Head of caudate nucleus (tissue), 42 donors: Measurements from ENCODE around the gene TMOD4.

Experiments used
- DNase-seq, 42 donors: peaks; one replicate each; pipeline versions ENCODE4 v3.0.0 to v3.0.0-alpha.2; 2020 to 2021; ENCODE audit warnings: mixed read lengths in 7 of 42
- intact Hi-C: fragments of 100-400 bp; cut with DNase I; formaldehyde crosslinking; loops from one replicate; pipeline ENCODE4 v1.15.0; 2022

TMOD4 gene

GRCh38 chr1:151146412-151147131 is 29.2 kb downstream of the TMOD4 start, which contains the start of gene SEMA6C:
TSS of gene SEMA6C (minus strand) at chr1:151146631. CDS start at chr1:151142621, 4,010 bp downstream.
- peak; percentile 89 to 99 (median 98) for DNase-seq
- intact Hi-C loops, result no loop called here

- DNase-seq, result peak in 5 of 42 donors; percentile 13 to 49 (median 27)
- intact Hi-C loops, result no loop called here
These were observed 29.7 kb downstream of the TMOD4 start for GRCh38 chr1:151146072-151146411.

- intact Hi-C loops, result no loop called here
- peak in 25 of 42 donors; percentile 21 to 64 (median 37) for DNase-seq
These were observed 30.3 kb downstream of the TMOD4 start for GRCh38 chr1:151145304-151146071.

- intact Hi-C loops, result no loop called here
These were observed 31.1 kb downstream of the TMOD4 start for GRCh38 chr1:151144474-151145303.

GRCh38 chr1:151143986-151144385 is 31.8 kb downstream of the TMOD4 start:
- intact Hi-C loops, result no loop called here
- DNase-seq, result peak in 1 of 42 donors; percentile 8

More at GRCh38 chr1:151144474-151145303, 31.1 kb downstream of the TMOD4 start:
- DNase-seq, result peak in 1 of 42 donors; percentile 34

- intact Hi-C loops, result no loop called here
- DNase-seq, result peak in 1 of 42 donors; percentile 24
These were observed 32.7 kb downstream of the TMOD4 start for GRCh38 chr1:151143057-151143435.

GRCh38 chr1:151142411-151143056 is 33.2 kb downstream of the TMOD4 start:
- peak in 1 of 42 donors; percentile 27 for DNase-seq

GRCh38 chr1:151137789-151138188 is 38.0 kb downstream of the TMOD4 start:
- intact Hi-C loops, result no loop called here
- DNase-seq, result peak in 1 of 42 donors; percentile 32

More at GRCh38 chr1:151142411-151143056, 33.2 kb downstream of the TMOD4 start:
- intact Hi-C loops, result no loop called here

- peak in 1 of 42 donors; percentile 31 for DNase-seq
- intact Hi-C loops, result no loop called here
These were observed 40.1 kb downstream of the TMOD4 start for GRCh38 chr1:151135433-151136385.

- intact Hi-C loops, result no loop called here
- DNase-seq, result no peak
These were observed 40.8 kb downstream of the TMOD4 start for GRCh38 chr1:151134991-151135390.

- peak in 2 of 42 donors; percentile 5 to 17 for DNase-seq
- intact Hi-C loops, result no loop called here
These were observed 41.4 kb downstream of the TMOD4 start for GRCh38 chr1:151134396-151134795.

- intact Hi-C loops, result no loop called here
These were observed 42.6 kb downstream of the TMOD4 start for GRCh38 chr1:151133018-151133806.

GRCh38 chr1:151132335-151133017 is 43.3 kb downstream of the TMOD4 start:
- intact Hi-C loops, result no loop called here
- no peak for DNase-seq

More at GRCh38 chr1:151133018-151133806, 42.6 kb downstream of the TMOD4 start:
- DNase-seq, result peak in 1 of 42 donors; percentile 20

GRCh38 chr1:151131701-151132334 is 44.0 kb downstream of the TMOD4 start:
- intact Hi-C loops, result no loop called here
- peak in 6 of 42 donors; percentile 15 to 48 (median 26) for DNase-seq

- intact Hi-C loops, result no loop called here
- peak; percentile 57 to 96 (median 82) for DNase-seq
These were observed 44.7 kb downstream of the TMOD4 start for GRCh38 chr1:151130987-151131586.
